Peyer's patch (tissue), 4 donors: ENCODE data around the gene STATH.

Source experiments
- CTCF ChIP-seq, 6 experiments: fragments of 450-650 bp in 4 of 6; fragments of 200-600 bp in 2 of 6; sonication (generic) in 1 of 6; IDR thresholded peaks; one replicate each; pipeline ENCODE4 v1.5.1; 2017 to 2019; ENCODE audit warnings: antibody characterized with exemption in 6 of 6, mild to moderate bottlenecking in 3 of 6, moderate library complexity in 1 of 6
- POLR2A ChIP-seq, 2 donors: fragments of 450-650 bp; IDR thresholded peaks; one replicate each; pipeline ENCODE4 v1.5.1; 2017; ENCODE audit warnings: antibody characterized with exemption in 2 of 2, mild to moderate bottlenecking in 2 of 2, moderate library complexity in 2 of 2

- TF ChIP-seq CTCF (IDR thresholded peaks at IDR 0.05) (no peak), POLR2A (IDR thresholded peaks at IDR 0.05) (no peak)
These were observed 27.5 kb downstream of the STATH start for GRCh38 chr4:70023218-70023617.
